Heart right ventricle (tissue), 16 donors: ENCODE data around the gene DKC1. TPM values are rescaled to one million over a fixed set of nuclear protein-coding genes. Genes with fewer than 3 reads are reported as not detected.

Experiments used
- ATAC-seq, 8 donors: fragments of 200-7000 bp; cut with Tn5 transposase; one replicate each; pipeline ENCODE4 v1.9.1; 2020; ENCODE audit warnings: mild to moderate bottlenecking in 8 of 8, moderate library complexity in 8 of 8, moderate number of reproducible peaks in 1 of 8
- DNase-seq, 2 donors: peaks; one replicate each; pipeline ENCODE4 v3.0.0-alpha.2; 2020
- H3K27ac ChIP-seq, 10 donors: fragments of 200-600 bp; sonication (generic) in 2 of 10; one replicate each; pipeline versions ENCODE4 v1.5.0 to v1.8.0; 2020 to 2022; ENCODE audit warnings: mild to moderate bottlenecking in 3 of 10
- H3K27me3 ChIP-seq, 7 donors: fragments of 200-600 bp; one replicate each; pipeline ENCODE4 v1.8.0; 2021 to 2022; ENCODE audit warnings: mild to moderate bottlenecking in 2 of 7
- H3K36me3 ChIP-seq, 9 donors: fragments of 200-600 bp; sonication (generic) in 1 of 9; one replicate each; pipeline versions ENCODE4 v1.5.0 to v1.8.0; 2020 to 2022; ENCODE audit warnings: mild to moderate bottlenecking in 2 of 9
- H3K4me1 ChIP-seq, 9 donors: fragments of 200-600 bp; sonication (generic) in 1 of 9; one replicate each; pipeline versions ENCODE4 v1.5.0 to v1.8.0; 2020 to 2022; ENCODE audit warnings: mild to moderate bottlenecking in 4 of 9
- H3K4me3 ChIP-seq, 10 donors: fragments of 200-600 bp; sonication (generic) in 2 of 10; one replicate each; pipeline versions ENCODE4 v1.5.0 to v1.8.0; 2020 to 2022; ENCODE audit warnings: mild to moderate bottlenecking in 7 of 10, moderate library complexity in 2 of 10
- H3K9me3 ChIP-seq, 11 donors: fragments of 200-600 bp in 10 of 11; sonication (generic) in 2 of 11; one replicate each; pipeline versions ENCODE4 v1.5.0 to v1.8.0; 2013 to 2022; ENCODE audit warnings: mild to moderate bottlenecking in 2 of 11, control low read depth in 1 of 11, moderate library complexity in 1 of 11
- WGBS, 2 donors: extraction: QIAGEN DNeasy Blood & Tissue Kit; methylation state at CpG; one replicate each; pipeline ENCODE4 v1.1.7; 2013; ENCODE audit warnings: inconsistent platforms in 1 of 2; 5-methylcytosine and 5-hydroxymethylcytosine counted together
- intact Hi-C, 10 donors: fragments of 100-400 bp; cut with DNase I; formaldehyde crosslinking; loops; one replicate each; pipeline versions ENCODE4 v1.11.1 to v1.14.2; 2022
- polyA plus RNA-seq, 2 donors: library from polyadenylated mRNA; stranded (reverse); fragments of 200-250 nt; gene quantifications; one replicate each; pipeline ENCODE4 v1.2.3, GENCODE V29; 2013
- total RNA-seq, 10 donors: library from RNA; stranded (reverse); fragmentation: NEBNext Ultra II Directional in 3 of 10; extraction: Animal tissue kit (Norgen Biotek cat#: 25700) in 3 of 10; gene quantifications; one replicate each; pipeline versions ENCODE4 v1.2.1 to v1.2.4, GENCODE V29; 2021 to 2023
- TF ChIP-seq, protein P1 (sequence below), 9 donors: fragments of 200-600 bp; sonication (generic) in 2 of 9; IDR thresholded peaks; one replicate each; pipeline versions ENCODE4 v1.5.0 to v1.8.0; 2021 to 2022; ENCODE audit warnings: antibody characterized with exemption in 9 of 9, mild to moderate bottlenecking in 5 of 9, moderate library complexity in 1 of 9
- donor health status: Arrhythmogenic right ventricular cardiomyopathy.
- donor health status: ischemic (EF 13 %, LVEDD 7.1; RV severe dilation, severe dysfunction).
- donor health status: healthy with polysubstance abuse.
- donor health status: DM: no; HTN: yes; CAD: no.
- donor health status: DM: no; HTN: no; CAD: no.
- donor health status: ischemic (EF 25% LVEDD 6.9; RV normal size, moderate dysfunction).
- donor health status: ischemic (EF 25% LVEDD 5.7; RV mildly dilated, moderate dysfunction).
- donor health status: healthy.
- donor health status: DM: yes; HTN: yes; CAD: no.
- donor health status: Ischemic cardiomyopathy.
- donor health status: ischemic (EF 35%, LVEDD 5.7; RV mildly dilated, moderate dysfunction).
- donor health status: nonischemic (EF 11% LVEDD 7.7; RV severe dilation, severe dysfunction).
- donor health status: DM: yes; HTN: yes; CAD: no.
- donor health status: PGD.
- donor health status: ischemic (EF 29% LVEDD 5.4; RV normal size, mild dysfunction).
- donor health status: nonischemic (EF 23%, LVEDD 6.1; RV moderate dilation, normal function).

Gene DKC1
- total and polyA plus RNA-seq, 12 donors: 18.8 to 31.9 (median 26.0) TPM

DNA sequence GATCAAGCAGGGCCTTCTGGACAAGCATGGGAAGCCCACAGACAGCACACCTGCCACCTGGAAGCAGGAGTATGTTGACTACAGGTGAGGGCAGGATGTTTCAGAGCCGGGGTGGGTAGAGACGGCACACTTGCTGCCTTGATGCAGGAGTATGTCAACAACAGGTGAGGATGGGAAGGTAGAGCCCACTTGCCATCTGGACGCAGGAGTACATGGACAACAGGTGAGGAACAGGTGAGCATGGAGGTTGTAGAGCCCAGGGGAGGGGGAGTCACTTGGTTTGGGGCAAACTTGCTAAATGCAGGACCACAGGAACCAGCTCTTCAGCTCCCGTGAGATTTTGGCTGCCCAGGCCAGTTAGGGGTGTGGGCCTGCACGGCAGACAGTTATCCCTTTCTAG is 12.0 kb downstream of the DKC1 start:
- TF ChIP-seq, protein P1, sequence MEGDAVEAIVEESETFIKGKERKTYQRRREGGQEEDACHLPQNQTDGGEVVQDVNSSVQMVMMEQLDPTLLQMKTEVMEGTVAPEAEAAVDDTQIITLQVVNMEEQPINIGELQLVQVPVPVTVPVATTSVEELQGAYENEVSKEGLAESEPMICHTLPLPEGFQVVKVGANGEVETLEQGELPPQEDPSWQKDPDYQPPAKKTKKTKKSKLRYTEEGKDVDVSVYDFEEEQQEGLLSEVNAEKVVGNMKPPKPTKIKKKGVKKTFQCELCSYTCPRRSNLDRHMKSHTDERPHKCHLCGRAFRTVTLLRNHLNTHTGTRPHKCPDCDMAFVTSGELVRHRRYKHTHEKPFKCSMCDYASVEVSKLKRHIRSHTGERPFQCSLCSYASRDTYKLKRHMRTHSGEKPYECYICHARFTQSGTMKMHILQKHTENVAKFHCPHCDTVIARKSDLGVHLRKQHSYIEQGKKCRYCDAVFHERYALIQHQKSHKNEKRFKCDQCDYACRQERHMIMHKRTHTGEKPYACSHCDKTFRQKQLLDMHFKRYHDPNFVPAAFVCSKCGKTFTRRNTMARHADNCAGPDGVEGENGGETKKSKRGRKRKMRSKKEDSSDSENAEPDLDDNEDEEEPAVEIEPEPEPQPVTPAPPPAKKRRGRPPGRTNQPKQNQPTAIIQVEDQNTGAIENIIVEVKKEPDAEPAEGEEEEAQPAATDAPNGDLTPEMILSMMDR (IDR thresholded peaks at IDR 0.05): no peak
- intact Hi-C loops: no loop called here
- DNase-seq (no peak), ATAC-seq (no peak)
- Histone ChIP-seq H3K36me3 (peaks cover 0 to 92% (median 6%) of the 10 kb centered on the region in 9 donors), H3K27me3 (no peaks in the 10 kb centered on the region), H3K4me3 (no peak overlapping the region), H3K4me1 (no peaks in the 10 kb centered on the region), H3K9me3 (peaks cover 0 to 7% (median 0%) of the 10 kb centered on the region in 11 donors), H3K27ac (no peak overlapping the region)
- WGBS, 2 donors: 72 to 75% methylated on average over 5 of the region's 5 CpGs

DNA sequence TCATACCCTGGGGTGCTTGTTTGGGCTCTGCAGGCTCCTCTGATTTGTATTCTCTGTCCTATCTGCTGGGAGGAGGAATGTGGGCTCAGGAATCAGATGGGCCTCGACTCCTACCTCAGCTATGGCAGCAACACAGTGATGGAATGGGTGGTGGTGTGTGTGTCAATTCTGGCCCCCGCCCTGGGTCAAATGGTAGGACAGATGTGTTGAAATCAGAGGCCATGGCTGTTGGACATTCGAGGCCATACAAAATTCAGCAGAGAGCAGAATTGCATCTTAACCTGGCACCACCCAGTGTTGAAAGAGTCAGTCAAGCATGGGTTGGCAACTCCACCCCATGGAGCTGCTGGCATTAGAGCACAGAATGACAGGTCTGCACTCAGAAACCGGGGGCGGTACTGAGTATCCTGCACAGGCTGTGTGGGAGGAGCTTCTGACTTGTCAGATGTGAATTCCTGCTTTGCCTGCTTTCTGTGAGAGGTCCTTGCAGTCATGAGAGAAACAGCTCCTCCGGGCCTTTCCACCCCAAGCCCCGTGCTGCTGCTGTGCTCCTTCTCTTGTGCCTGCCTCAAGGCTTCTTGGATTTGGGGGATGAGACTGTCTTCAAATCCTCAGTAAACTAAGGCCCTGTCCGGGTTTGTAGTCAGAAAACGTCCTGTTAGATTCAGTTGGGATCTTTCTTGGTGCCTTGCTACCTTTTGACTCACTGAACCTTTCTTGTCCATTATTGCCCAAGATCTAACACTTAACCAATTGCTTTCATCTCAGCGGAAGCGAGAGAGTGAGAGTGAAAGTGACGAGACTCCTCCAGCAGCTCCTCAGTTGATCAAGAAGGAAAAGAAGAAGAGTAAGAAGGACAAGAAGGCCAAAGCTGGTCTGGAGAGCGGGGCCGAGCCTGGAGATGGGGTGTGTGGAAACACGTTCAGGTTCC is 13.0 kb downstream of the DKC1 start:
- Histone ChIP-seq H3K27me3 (no peaks in the 10 kb centered on the region), H3K27ac (peak overlapping the region in 1 of 10 donors; percentile 22), H3K36me3 (peaks cover 0 to 90% (median 6%) of the 10 kb centered on the region in 9 donors), H3K9me3 (peaks cover 0 to 7% (median 0%) of the 10 kb centered on the region in 11 donors), H3K4me3 (no peak overlapping the region), H3K4me1 (no peaks in the 10 kb centered on the region)
- WGBS, 2 donors: 71 to 75% methylated on average over 14 to 15 of the region's 15 CpGs
- peak in 1 of 2 donors; percentile 14 for DNase-seq
- TF ChIP-seq, protein P1 (IDR thresholded peaks at IDR 0.05): no peak
- peak; percentile 69 to 94 (median 85) for ATAC-seq
- intact Hi-C loops: no loop called here

DNA sequence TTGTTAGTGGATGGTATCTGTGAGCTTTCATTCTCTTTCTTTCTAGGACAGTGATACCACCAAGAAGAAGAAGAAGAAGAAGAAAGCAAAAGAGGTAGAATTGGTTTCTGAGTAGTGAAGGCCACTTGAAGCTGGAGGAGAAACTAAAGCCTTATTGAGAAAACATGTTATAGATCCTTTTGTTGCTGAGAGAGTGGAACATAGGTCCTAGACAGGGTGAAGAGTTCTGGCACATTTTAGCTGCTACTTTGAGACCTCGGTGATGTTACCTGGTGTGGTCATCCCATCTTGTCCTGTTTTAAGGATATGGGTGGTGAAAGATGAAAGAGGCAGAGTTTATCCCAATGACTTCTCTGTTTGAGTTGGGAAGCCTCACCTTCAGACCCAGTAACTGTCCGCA is 14.1 kb downstream of the DKC1 start:
- H3K4me3 ChIP-seq: no peak overlapping the region
- 95 to 100% methylated on average over 2 of the region's 2 CpGs for WGBS, 2 donors
- TF ChIP-seq, protein P1 (IDR thresholded peaks at IDR 0.05): no peak
- no peaks in the 10 kb centered on the region for H3K4me1 ChIP-seq
- peaks cover 0 to 7% (median 0%) of the 10 kb centered on the region in 11 donors for H3K9me3 ChIP-seq
- DNase-seq: no peak
- no peak overlapping the region for H3K27ac ChIP-seq
- no peak for ATAC-seq
- peaks cover 0 to 90% (median 6%) of the 10 kb centered on the region in 9 donors for H3K36me3 ChIP-seq
- intact Hi-C loops: no loop called here
- no peaks in the 10 kb centered on the region for H3K27me3 ChIP-seq

DNA sequence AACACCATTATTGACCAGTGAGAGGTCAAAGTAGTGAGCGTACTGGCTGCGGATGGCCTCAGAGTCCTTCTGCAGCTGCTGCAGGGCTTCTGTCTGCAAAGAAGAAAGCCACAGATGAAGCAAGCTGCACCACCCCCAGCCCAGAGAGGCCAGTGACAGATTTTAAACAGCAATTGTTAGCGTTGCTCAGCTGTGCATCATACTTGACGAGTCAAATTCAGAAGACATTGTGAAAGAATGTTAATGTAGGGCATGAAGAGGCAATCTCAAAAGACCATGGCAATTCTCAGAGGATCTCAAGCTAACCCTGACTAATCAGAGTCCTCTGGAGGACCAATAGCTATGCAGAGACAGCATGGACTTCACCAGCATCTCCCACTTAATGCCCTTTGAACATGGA is 16.6 kb downstream of the DKC1 start:
- Histone ChIP-seq H3K27me3 (no peaks in the 10 kb centered on the region), H3K4me3 (no peak overlapping the region), H3K9me3 (no peaks in the 10 kb centered on the region), H3K27ac (no peak overlapping the region), H3K36me3 (peaks cover 0 to 85% (median 6%) of the 10 kb centered on the region in 9 donors), H3K4me1 (no peaks in the 10 kb centered on the region)
- no peak for ATAC-seq
- intact Hi-C loops: no loop called here
- no peak for DNase-seq
- WGBS, 2 donors: 90 to 93% methylated on average over 4 of the region's 4 CpGs
- TF ChIP-seq, protein P1 (IDR thresholded peaks at IDR 0.05): no peak
